PC-9 (cell line): ENCODE results near the gene ZFP62.

Experiments
- EZH2 ChIP-seq: fragments of 200-600 bp; sonication (generic); IDR thresholded peaks from 2 replicates; pipeline ENCODE4 v1.8.0; 2017; ENCODE audit warnings: antibody characterized with exemption, low read depth
- TF ChIP-seq, protein P1 (sequence below): fragments of 200-600 bp; sonication (generic); conservative IDR thresholded peaks from 2 replicates; pipeline ENCODE4 v1.6.1; 2017; ENCODE audit warnings: mixed run types, antibody characterized with exemption, mild to moderate bottlenecking, moderate library complexity

DNA sequence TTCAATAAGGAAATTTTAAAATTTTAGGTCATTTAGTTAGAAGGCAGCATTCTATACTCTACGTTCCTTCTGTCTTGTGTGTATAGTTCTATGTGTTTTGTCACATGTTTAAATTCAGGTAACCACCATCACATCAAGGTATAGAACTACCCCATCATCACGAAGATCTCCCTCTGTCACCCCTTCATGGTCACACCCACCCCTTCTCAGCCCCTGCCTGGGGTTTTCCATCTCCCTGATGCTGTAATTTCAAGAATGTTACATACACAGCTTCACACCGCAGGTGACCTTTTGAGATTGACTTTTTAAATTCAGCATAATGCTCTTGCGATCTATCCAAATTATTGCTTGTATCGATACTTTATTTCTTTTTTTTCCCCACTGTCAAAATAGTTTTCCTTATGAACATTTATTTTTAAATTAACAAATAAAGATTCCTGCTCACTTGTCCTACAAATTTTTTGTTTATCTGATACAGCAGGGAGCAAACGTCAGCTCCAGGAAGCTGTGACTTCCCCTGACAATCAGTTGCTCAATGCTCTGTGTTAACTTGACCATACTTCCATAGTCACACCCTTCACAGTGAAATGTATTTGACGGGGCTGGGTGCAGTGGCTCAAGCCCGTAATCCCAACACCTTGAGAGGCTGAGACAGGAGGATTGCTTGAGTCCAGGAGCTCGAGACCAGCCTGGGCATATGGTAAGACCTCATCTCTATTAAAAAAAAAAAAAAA is 48.1 kb upstream of the ZFP62 start:
- TF ChIP-seq, protein P1, sequence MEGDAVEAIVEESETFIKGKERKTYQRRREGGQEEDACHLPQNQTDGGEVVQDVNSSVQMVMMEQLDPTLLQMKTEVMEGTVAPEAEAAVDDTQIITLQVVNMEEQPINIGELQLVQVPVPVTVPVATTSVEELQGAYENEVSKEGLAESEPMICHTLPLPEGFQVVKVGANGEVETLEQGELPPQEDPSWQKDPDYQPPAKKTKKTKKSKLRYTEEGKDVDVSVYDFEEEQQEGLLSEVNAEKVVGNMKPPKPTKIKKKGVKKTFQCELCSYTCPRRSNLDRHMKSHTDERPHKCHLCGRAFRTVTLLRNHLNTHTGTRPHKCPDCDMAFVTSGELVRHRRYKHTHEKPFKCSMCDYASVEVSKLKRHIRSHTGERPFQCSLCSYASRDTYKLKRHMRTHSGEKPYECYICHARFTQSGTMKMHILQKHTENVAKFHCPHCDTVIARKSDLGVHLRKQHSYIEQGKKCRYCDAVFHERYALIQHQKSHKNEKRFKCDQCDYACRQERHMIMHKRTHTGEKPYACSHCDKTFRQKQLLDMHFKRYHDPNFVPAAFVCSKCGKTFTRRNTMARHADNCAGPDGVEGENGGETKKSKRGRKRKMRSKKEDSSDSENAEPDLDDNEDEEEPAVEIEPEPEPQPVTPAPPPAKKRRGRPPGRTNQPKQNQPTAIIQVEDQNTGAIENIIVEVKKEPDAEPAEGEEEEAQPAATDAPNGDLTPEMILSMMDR = no peak
- TF ChIP-seq EZH2 = no peak
